Central memory CD4-positive, alpha-beta T cell (primary cell): ENCODE data around the gene RYR2.

Source experiments
- DNase-seq: peaks from one replicate; pipeline ENCODE4 v3.0.0; 2022

The RYR2 gene

DNA sequence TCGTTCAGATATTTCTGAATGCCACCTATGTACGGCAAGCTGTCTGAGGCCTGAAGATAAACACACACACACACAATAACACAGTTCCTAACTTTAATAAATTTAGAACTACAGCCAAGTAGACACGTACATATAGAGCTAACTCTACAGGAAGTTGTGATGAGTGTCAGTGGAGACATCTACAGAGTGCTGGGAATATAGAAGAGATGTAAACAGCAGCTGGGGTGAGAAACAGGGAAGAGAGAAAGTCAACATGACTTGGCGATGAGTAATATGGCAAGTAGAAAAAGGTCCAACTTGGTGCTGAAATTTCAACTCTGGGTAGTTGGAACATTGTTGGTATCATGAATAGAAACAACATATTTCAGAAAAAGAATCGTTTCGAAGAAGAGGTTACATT lies 642.3 kb downstream of the RYR2 start:
- DNase-seq: no peak

DNA sequence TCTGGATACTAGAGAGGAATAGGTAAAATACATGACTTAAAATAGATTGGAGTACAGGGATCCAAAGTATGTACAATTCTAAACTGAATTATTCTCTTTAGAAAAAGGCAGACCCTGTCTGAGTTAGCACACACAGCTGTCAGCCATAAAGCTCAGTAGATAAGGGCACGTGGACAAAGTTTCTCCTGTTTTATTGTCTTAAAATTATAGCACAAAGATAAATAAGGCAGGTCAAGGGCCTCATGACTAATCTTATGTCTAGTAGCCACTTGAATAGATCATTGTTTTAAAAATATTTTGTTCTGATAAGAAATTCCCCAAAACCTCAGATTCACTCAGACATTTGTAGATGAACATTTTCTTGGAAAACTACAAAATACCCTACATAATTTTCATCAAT lies 643.6 kb downstream of the RYR2 start:
- no peak for DNase-seq

DNA sequence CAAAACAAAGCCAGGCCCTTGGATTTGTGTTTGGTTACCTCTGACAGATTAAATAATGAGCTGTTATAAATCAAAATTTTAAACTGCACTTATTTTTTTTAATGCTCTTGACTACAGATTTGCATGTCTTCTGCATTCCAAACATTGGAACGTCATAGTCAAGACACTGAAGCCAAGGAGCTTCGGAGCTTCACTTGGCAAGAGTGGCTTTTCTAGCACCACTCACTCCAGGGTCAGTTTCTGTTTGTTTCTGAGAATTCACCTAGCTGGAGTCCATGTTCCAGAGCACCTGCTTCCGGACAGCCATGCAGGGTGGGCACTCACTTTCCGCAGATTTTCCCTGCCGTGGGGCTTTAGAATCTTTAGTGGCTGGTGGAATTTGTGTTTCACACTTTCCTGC lies 645.8 kb downstream of the RYR2 start:
- DNase-seq: no peak

DNA sequence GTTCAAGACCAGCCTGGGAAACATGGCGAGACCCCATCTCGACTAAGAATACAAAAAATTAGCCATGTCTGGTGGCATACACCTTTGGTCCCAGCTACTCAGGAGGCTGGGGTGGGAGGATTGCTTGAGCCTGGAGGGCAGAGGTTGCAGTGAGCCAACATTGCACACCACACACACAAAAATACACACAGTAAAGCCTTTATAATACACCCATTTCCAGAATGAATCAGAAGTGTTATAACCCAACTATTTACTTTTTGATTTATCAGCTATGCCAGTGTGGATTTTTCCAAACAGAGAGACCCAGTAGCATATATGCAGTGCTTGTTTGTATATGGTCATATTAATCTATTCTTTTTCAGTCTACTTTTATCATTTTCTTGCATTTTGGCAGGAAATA lies 648.7 kb downstream of the RYR2 start:
- DNase-seq: no peak

DNA sequence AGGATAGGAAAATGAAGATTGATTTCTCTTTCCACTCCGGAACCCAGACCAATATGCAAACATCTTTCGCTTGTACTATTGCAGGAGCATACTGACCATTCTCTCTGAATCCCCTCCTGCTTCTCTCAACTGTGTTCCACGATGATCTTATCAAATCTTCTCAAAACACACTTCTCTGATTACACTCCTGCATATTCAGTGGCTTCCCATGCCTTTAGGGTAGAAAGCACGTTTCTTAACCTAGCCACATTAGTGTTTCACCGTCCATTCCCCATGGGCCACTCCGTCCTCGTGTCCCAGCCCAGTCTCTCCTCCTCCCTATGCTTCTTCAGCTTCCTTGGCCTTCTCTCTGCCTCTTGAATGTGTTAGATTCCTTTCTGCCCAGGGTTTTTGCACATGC lies 650.3 kb downstream of the RYR2 start:
- no peak for DNase-seq

DNA sequence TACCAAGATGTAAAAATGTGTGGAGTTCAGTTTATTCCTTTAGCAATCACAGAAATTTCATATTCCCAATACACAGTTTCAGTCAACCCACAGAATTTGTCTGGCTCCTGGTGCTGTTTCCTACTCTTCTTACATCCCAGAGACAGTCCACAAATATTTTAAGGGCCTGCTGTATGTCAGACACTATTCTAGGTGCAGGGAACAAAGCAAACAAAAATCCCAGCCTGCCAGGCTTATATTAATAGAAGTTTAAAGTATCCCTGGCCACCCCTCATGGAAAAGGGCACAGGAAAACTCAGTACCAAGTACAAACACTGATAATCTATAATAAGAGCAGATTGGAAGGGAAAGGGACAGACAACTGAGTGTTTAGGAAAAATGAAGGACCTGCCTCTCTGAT lies 653.9 kb downstream of the RYR2 start:
- DNase-seq: no peak

DNA sequence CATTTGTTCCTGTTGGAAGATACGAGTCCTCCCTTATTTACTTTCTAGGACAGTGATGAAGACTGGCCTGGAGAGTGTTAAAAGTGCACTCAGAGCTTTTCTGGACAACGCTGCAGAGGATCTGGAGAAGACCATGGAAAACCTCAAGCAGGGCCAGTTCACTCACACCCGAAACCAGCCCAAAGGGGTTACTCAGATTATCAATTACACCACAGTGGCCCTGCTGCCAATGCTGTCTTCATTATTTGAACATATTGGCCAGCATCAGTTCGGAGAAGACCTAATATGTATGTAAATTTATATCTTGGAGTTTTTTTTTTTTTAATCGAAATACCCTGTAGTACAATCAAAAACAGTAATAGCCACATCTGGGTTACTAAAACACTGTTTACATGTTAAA lies 658.2 kb downstream of the RYR2 start:
- no peak for DNase-seq

DNA sequence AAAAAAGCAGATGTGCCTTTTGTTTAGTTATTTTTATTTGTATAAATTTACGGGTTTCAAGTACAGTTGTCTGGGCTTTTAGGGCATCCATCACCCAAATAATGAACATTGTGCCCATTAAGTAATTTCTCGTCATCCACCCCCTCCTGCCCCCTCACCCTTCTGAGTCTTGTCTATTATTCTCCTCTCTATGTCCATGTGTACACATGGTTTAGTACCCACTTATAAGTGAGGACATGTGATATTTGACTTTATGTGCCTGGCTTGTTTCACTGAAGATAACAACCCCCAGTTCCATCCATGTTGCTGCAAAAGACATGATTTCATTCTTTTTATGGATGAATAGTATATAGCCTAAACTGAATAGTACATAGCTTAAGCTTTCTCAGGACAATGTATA lies 659.5 kb downstream of the RYR2 start:
- no peak for DNase-seq

DNA sequence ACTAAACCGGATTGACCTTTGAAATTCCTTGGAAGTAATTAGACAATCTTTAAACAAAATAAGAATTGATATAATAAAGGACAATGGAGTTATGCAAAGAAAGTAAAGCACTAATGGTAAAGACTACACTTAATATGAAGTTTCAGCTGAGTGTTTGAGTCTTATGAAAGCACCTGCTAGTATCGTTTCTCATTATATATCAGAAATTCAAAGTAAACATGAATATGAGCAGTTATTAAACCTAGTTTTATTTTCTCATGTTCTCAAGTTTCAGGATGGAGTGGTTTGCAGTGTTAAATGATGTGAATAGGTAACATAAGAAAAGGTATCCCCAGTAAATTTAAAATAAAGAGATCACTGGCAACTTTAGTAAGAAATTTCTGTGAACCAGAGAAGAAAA lies 660.2 kb downstream of the RYR2 start:
- no peak for DNase-seq

DNA sequence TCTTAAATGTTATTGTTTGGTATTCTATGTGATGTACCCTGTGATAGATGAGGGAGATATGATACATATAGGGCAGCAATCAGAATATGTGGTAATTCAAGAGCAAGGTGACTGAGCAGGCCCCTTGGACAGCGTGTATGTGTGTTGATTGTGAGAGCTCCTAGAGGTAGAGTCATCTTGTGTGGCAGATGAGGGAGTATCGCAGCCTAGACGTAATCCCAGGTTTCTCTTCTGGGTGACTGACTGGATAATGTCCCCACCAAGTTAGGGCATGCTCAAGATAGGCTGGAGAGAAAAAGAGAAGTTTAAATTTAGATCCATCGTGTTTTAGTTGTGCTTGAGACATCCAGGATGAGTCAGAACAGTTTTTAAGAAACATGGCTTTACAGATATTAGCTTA lies 663.5 kb downstream of the RYR2 start:
- no peak for DNase-seq

DNA sequence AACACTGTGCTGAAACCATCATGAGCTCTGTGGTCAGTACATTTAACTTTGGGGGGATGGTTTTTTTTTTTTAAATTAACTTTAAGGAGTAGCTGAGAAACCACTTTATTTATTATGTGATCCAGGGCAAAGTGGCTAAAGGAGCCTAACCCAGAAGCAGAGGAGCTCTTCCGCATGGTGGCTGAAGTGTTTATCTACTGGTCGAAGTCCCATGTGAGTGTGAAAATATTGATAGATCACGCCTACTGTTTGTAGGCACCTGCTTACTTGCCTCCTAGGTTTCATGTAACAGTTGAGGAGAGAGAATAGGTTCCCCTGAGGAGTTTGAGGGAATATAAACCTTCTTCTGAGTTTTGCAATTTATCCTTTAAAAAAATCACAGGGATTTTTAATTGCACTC lies 667.4 kb downstream of the RYR2 start:
- DNase-seq: no peak

DNA sequence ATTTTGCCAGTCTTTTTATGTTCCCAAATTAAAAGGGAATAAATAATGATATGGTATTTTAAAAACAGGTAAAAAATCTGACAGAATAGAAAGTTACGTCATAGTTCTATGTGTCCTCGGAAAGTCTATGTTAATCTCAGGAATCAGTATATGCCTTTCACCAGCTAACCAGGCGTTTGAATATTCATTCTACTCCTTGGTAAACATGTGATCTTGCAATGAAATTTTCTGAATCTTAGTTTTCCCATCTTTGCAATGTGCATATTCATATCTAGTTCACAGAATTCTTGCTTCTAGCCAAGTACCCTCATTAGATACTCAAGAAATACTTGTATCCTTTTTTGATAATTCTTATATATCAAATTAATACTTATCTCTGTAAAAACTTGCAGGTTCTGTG lies 669.3 kb downstream of the RYR2 start:
- DNase-seq: no peak

DNA sequence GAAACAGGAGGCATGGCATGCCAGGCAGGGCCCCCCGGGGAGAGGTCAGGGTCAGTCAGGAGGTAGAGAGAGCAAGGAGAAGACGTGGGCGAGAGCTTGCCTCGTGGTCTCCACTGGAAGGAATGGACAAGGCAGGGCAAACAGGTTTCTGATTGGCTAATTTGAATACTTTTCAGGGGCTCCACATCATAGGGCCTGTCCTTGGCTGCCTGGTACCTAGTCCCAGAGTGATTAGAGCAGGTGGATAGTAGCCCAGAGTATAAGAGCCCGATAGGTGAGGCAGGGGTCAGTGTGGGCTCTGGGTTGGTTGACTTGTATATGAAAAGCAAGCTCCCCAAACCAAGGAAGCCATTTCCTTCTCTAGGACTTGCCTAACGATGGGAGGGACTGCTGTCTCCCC lies 670.1 kb downstream of the RYR2 start:
- DNase-seq: no peak

DNA sequence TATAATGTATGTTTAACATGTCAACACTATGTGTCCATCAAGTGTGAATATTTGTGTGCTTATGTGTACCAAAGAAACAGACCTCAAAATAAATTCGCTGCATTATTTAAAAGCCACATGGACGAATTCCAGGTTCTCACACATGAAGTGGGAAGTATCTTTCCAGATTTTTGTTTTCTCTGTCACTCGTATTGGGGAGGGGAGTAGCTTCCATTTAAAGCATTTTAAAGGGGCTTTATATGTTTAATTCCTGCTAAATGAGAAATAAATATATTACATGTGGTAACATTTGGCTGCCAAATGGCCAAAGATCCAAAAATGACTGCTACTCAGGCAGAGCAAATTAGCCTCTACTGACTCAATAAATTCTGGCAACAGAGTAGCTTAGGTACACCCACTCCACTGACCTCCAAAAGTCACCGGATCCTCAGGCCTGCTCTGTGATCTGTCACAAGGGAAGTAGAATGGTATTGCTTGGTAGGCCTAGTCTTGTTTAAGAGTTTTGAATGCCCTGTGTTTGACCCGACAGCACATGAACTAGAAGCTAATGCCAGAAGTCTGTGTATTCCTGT lies 670.7 kb downstream of the RYR2 start:
- no peak for DNase-seq

DNA sequence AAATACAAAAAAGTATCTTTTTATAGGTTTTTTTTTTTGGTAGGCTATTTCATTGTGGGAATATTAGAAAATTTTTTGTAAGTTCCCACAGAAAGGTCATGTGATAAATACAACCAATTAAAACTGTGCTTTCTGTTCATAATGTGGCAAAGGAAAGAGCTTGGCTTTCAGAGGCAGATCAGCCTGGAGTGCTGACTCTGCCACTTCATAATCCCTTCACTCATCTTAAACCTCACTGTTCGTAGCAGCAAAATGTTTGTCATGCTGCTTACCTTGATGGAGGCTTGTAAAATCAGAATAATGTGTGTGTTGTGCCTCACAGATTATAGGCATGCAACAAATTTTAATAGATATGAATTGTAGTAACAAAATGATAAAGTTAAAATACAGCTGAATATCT lies 671.9 kb downstream of the RYR2 start:
- no peak for DNase-seq

DNA sequence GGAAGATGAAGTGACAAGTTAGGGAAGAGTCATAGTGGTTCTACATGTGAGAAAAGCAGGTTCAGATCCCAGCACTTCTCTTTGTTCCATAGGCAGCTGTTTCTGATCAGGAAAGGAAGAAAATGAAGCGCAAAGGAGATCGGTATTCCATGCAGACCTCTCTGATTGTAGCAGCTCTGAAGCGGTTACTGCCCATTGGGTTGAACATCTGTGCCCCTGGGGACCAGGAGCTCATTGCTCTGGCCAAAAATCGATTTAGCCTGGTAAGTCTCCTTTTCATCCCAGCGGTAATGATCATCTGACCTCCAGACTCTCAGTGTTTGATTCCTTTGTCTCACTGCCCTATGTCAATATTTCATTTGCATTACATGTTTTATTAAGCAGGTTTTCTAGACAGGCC lies 675.1 kb downstream of the RYR2 start:
- DNase-seq: no peak

DNA sequence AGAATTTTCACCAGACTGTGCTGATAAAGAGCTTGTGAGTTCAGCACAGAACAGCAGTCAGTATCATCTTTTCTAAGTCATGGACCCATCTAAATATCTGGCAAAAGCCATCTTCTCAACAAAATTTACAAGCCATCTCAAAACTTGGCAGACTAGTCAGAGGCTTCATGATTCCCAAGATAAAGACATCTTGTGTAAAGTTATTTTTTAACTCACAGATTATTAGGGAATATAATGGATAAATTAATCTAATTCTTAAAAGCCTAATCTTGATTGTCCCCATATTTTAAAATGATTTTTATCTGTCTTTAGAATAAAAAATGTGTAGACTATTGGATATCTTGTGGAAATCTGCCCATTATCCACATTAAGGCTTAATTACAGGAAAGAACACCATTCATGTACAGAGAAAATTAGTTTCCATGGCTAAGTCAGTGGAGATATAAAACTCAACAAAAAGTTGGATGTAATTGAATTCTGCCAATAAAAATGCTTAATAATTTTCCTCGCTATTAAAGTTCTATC lies 688.9 kb downstream of the RYR2 start:
- DNase-seq: no peak

DNA sequence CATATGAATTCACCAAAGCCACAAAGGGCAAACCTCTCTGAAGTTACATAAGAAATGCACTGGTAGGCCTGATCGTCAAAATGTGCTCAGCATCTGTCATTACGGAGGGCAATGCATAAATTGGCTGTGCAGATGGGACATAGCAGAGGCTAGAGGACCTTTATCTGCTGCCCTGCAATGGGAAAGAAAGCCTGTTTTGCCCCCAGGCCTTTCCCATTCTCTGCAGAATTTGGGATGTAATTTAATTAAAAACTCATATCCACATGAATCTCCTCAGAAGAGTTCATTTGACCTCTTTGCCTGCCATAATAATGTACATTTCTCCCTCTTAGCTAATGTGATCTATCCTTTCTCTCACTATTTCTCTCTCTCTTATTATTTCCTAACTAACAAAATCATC lies 690.7 kb downstream of the RYR2 start:
- no peak for DNase-seq

DNA sequence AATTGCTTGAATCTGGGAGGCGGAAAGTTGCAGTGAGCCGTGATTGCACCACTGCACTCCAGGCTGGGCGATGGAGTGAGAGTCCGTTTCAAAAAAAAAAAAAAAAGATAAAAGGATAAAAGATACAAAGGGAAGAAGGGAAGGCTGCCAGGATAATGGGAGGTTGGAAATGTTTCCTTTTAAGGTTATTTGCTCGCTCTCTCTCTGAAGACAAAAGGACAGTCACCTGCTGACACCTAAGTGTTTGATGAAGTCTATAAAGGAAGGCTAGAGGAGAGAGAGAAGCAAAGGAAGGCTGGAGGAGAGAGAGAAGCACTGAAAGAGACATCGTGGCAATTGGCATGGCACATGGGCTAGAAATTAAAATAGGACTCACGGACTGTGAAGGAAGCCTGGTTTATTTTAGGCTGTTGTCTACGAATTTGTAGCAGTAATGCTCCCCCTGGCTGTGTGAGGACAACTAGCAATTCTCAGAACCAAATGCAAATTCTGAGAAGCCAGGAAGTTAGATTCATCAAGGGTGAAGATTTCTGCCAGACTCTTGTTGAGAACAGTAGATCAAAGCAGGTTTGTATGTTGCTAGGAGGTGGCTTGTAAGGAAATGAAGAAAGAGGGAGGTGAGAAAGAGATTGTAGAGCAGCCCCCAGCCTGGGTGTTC lies 694.5 kb downstream of the RYR2 start:
- DNase-seq: peak; percentile 13

DNA sequence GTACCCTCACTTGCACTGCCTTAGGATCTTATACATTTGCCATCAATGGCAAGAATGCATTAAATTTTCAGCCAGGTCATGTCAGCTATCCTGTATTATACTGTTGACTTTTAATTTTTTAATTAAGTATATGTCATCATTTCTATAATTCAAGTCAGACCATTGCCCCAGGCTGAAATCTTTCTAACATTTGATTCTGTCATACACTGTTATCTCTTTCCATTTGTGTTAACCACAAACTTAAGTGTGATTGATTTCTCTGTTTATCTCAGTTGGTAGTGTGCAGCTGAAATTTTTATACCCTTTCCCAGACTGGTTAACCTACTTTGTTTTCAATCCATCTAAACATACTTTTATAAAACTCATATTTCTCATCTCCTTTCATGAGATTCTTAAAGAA lies 695.5 kb downstream of the RYR2 start:
- no peak for DNase-seq

DNA sequence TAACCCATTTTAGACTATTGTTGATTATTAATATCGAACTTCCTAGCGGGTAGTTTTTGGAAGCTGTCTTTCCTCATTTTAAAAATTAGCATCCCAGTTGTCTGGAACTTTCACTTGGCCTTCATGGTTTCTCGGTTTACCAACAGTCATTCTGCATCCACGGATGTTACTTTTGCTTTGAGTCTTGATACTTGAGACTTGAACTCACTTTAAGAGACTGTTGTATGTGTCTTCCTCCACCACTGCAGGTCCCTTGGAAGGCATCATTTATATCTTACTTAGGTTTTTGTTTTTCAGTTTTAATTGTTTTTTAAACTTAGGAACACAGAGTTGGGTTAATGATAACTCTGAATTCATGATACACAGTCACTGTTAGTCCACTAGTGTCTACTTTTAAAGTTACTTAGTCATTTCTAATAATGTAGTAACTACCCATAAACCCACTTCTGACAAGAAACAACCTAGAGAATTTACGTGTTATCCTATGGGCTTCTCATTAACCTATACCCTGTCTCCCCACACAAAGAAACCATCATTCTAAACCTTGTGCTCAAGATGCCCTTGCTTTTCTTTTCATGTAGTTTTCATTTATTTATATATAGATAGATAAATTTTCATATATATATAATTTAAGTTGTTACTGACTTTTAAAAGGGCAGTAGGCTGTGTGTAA lies 696.1 kb downstream of the RYR2 start:
- DNase-seq: no peak

DNA sequence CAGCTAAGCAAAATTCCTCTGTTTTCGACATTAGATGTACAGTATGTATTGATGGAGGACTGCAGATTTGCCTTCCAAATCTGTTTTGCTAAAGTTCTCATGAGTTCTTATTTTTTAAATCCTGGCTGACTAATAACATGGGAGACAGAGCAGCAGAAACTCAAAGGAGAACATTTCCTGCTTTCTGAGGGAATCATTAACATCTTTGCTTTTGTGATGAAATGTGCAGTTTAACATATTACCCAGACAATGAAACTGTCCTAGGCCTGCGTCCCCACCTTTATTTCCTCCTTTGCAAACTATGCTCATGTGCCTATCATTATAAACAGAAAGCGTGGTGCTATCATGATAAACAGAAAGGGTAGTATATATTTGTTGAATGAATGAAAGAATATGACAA lies 698.9 kb downstream of the RYR2 start:
- DNase-seq: no peak

DNA sequence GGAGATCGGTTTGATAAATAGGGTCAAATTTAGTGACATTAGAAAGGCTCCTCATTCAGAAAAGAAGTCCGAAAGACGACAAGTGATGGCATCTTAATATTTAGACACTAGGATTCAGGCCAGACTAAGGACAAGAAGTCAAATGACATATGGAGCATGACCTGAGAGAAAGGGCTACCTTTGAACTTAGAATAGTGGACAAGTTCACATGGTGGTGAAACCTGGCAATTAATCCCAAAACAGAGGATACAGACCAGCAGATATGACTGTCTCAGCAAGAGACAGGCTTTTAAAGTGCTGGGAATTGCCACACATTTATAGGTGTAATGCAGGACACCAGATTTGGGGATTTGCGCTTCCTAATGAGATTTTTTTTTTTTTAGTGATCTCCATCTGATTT lies 703.6 kb downstream of the RYR2 start:
- no peak for DNase-seq

DNA sequence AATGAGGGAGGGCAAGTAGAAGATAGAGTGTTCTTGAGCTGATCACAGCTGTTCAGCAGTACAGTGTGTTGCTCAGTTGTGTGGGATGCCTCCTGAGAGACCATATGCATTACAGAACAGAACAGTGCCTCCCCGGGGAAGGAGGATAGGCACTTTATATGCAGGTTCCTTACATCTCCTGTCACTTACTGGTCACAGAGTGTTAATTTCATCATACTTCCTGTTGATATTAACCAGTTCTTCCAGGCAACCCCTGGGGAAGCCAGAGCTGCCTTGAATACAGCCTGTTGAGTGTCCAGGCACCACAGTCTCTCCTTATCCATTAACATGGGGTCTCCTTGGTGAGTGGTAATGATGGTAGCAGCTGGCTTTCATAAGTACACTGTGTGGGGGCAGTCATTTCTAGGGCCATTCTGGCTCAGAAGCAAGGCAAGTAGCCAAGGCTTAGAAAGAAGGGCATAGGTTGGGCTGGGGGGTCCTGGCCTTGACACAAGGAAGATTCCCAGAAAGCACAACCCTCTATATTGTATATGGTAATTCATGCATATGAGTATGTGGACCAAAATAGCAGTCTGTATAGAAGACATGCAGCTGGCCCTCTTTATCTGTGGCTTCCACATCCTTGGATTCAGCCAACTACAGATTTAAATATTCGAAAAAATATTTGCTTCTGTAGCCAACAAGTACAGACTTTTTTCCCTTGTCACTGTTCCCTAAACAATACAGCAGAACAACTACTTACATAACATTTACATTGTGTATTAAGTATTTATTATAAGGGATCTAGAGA lies 706.4 kb downstream of the RYR2 start:
- DNase-seq: no peak
